Progenitor cell of endocrine pancreas (in vitro differentiated cells): ENCODE measurements around the gene MYO10. TPM values are rescaled to one million over a fixed set of nuclear protein-coding genes. Genes with fewer than 3 reads are reported as not detected.

Source experiments
- DNase-seq: peaks from one replicate; pipeline ENCODE4 v3.0.0; 2021; ENCODE audit warnings: low spot score; ENCODE audit not compliant: unreplicated experiment
- H3K27ac Mint-ChIP-seq: 2 replicates; pipeline ENCODE4 v1.8.0; 2021; ENCODE audit warnings: mild to moderate bottlenecking, moderate library complexity, mixed read lengths
- H3K27me3 Mint-ChIP-seq: 2 replicates; pipeline ENCODE4 v1.8.0; 2021; ENCODE audit warnings: mixed read lengths
- H3K36me3 Mint-ChIP-seq: 2 replicates; pipeline ENCODE4 v1.8.0; 2022; ENCODE audit warnings: mixed read lengths; ENCODE audit not compliant: insufficient read depth
- H3K4me1 Mint-ChIP-seq: 2 replicates; pipeline ENCODE4 v1.8.0; 2021; ENCODE audit warnings: low read depth, mixed read lengths
- H3K4me3 Mint-ChIP-seq: 2 replicates; pipeline ENCODE4 v1.8.0; 2021; ENCODE audit warnings: low read depth, mild to moderate bottlenecking, moderate library complexity, mixed read lengths
- H3K9me3 Mint-ChIP-seq: 2 replicates; pipeline ENCODE4 v1.8.0; 2021; ENCODE audit warnings: low read depth, mixed read lengths
- total RNA-seq: library from RNA; stranded (reverse); gene quantifications from 2 replicates; pipeline ENCODE4 v1.2.1, GENCODE V29; 2021
- TF ChIP-seq, protein P1 (sequence below): fragments of 200-600 bp; sonication (generic); IDR thresholded peaks from one replicate; pipeline ENCODE4 v1.5.0; 2021; ENCODE audit warnings: antibody characterized with exemption, mild to moderate bottlenecking; ENCODE audit not compliant: unreplicated experiment

Gene MYO10
- total RNA-seq, 1 donor from 2014 or later: 88.0 TPM

DNA sequence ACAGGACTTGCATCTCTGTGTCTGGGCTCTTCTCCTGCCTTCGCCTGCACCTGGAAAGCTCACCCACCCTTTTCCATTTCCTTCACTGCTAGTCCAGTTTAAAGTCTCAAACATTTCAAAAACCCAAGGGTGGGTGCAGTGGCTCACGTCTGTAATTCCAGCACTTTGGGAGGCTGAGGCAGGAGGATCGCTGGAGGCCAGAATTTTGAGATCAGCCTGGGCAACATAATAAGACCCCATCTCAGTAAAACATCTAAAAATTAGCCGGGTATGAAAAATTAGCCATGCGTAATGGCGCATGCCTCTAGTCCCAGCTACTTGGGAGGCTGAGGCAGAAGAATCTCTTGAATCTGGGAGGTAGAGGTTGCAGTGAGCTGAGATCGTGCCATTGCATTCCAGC, 179.4 kb downstream of the MYO10 start:
- Mint-ChIP-seq H3K27ac (no peak overlapping the region), H3K4me3 (no peak overlapping the region), H3K36me3 (peaks cover 29% of the 10 kb centered on the region), H3K27me3 (no peaks in the 10 kb centered on the region), H3K4me1 (peaks cover 10% of the 10 kb centered on the region), H3K9me3 (no peaks in the 10 kb centered on the region)
- no peak for DNase-seq
- TF ChIP-seq, protein P1, sequence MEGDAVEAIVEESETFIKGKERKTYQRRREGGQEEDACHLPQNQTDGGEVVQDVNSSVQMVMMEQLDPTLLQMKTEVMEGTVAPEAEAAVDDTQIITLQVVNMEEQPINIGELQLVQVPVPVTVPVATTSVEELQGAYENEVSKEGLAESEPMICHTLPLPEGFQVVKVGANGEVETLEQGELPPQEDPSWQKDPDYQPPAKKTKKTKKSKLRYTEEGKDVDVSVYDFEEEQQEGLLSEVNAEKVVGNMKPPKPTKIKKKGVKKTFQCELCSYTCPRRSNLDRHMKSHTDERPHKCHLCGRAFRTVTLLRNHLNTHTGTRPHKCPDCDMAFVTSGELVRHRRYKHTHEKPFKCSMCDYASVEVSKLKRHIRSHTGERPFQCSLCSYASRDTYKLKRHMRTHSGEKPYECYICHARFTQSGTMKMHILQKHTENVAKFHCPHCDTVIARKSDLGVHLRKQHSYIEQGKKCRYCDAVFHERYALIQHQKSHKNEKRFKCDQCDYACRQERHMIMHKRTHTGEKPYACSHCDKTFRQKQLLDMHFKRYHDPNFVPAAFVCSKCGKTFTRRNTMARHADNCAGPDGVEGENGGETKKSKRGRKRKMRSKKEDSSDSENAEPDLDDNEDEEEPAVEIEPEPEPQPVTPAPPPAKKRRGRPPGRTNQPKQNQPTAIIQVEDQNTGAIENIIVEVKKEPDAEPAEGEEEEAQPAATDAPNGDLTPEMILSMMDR: no peak

GRCh38 chr5:16755641-16756040, 180.4 kb downstream of the MYO10 start:
- Mint-ChIP-seq H3K36me3 (peaks cover 27% of the 10 kb centered on the region), H3K4me3 (no peak overlapping the region), H3K4me1 (peaks cover 10% of the 10 kb centered on the region)

DNA sequence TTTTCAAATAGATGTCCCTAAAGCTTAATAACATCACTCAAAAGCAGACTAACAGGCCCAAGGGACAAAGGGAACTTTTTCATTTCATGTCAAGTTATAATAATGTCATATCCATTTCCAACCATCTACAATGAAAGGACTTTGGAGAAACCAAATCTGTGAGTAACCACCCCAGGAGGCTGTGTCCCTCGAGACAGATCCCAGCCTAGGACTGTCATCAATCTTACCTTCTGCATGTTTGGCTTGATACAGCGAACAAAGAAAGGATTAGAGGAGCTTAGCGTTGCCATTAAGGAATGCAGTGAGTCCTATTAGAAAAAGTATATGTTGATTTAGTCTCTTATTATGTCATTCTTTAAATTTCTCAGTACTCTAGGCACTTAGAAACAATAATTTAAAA, 181.5 kb downstream of the MYO10 start:
- Mint-ChIP-seq H3K9me3 (no peaks in the 10 kb centered on the region), H3K27me3 (no peaks in the 10 kb centered on the region), H3K27ac (peak overlapping the region; percentile 89), H3K4me1 (peaks cover 10% of the 10 kb centered on the region), H3K4me3 (no peak overlapping the region), H3K36me3 (peaks cover 26% of the 10 kb centered on the region)
- no peak for DNase-seq
- TF ChIP-seq, protein P1: no peak

More at GRCh38 chr5:16755641-16756040, 180.4 kb downstream of the MYO10 start:
- Mint-ChIP-seq H3K27ac (no peak overlapping the region), H3K27me3 (no peaks in the 10 kb centered on the region), H3K9me3 (no peaks in the 10 kb centered on the region)
- no peak for DNase-seq
- TF ChIP-seq, protein P1: no peak

DNA sequence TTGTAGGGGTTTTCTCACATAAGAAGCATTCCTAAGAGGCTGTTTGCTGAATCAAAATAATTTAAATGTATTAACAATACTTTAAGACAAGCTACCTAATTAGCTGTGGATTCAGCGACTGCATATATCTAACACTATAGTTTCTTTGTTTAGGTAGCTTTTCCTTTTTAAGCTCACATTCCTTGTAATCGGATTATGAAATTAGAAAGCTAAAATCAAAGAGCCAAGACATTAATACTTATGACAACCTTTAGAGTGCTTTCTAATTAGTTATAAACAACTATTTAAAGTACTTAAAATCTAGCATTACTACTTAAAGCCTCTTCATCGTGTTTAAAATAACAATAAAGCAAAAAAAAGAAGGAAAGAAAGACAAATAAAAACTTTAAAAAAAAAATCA, 182.0 kb downstream of the MYO10 start:
- H3K36me3 Mint-ChIP-seq: peaks cover 24% of the 10 kb centered on the region
- H3K4me1 Mint-ChIP-seq: peaks cover 10% of the 10 kb centered on the region
- H3K27ac Mint-ChIP-seq: no peak overlapping the region
- DNase-seq: no peak
- H3K27me3 Mint-ChIP-seq: no peaks in the 10 kb centered on the region
- TF ChIP-seq, protein P1: no peak
- no peaks in the 10 kb centered on the region for H3K9me3 Mint-ChIP-seq
- H3K4me3 Mint-ChIP-seq: no peak overlapping the region

DNA sequence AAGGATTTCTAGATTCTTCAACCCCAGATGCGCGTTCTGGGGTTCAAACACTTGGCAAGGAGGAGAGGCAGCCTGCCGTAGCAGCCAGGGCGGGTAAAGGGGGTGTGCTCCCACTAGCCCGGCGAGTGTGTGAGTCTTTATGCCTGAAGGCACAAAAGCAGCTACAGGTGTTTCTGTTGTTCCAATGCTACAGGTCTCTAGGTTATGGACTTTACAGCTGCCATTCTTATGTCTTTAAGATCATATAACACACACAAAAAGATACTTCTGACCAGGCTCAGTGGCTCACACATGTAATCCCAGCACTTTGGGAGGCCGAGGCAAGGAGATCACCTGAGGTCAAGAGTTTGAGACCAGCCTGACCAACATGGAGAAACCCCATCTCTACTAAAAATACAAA, 185.6 kb downstream of the MYO10 start:
- H3K27me3 Mint-ChIP-seq: no peaks in the 10 kb centered on the region
- peaks cover 17% of the 10 kb centered on the region for H3K36me3 Mint-ChIP-seq

More for the DNA sequence above, 185.6 kb downstream of the MYO10 start:
- no peaks in the 10 kb centered on the region for H3K9me3 Mint-ChIP-seq
- H3K27ac Mint-ChIP-seq: no peak overlapping the region
- H3K4me1 Mint-ChIP-seq: peaks cover 6% of the 10 kb centered on the region
- no peak overlapping the region for H3K4me3 Mint-ChIP-seq
- no peak for DNase-seq
- TF ChIP-seq, protein P1: no peak
